Bronchial epithelial cell (primary cell): ENCODE measurements around the gene TGFBR1. TPM values are rescaled to one million over a fixed set of nuclear protein-coding genes. Genes with fewer than 3 reads are reported as not detected.

ENCODE experiments used
- DNase-seq: peaks from one replicate; pipeline ENCODE4 v3.0.0-alpha.2; 2010; ENCODE audit warnings: low read depth
- FAIRE-seq: peaks from 2 replicates; lab custom pipeline; 2011; peaks lifted over from hg19 to GRCh38; lab: Jason Lieb, UNC
- H3K27me3 ChIP-seq: 2 replicates; pipeline ENCODE4 v1.5.1; 2011; ENCODE audit warnings: low read length; ENCODE audit not compliant: control insufficient read depth, insufficient read depth
- H3K36me3 ChIP-seq: 2 replicates; pipeline ENCODE4 v1.5.1; 2011; ENCODE audit warnings: low read length; ENCODE audit not compliant: control insufficient read depth, insufficient read depth
- H3K4me3 ChIP-seq: 2 replicates; pipeline ENCODE4 v1.5.1; 2011; ENCODE audit warnings: mild to moderate bottlenecking, low read depth, low read length, control low read depth
- total RNA-seq: library from RNA; depleted of rRNA; stranded (reverse); fragments of >200 nt; gene quantifications from 2 replicates; pipeline ENCODE4 v1.2.1, GENCODE V29; 2014
- TF ChIP-seq, protein P1 (sequence below): IDR thresholded peaks from 2 replicates; pipeline ENCODE4 v1.5.1; 2011; ENCODE audit warnings: mild to moderate bottlenecking, moderate library complexity, low read length, control low read depth, inconsistent platforms; ENCODE audit not compliant: insufficient read depth, severe bottlenecking

TGFBR1 gene
- total RNA-seq, 1 donor from 2014 or later: 110 TPM

DNA sequence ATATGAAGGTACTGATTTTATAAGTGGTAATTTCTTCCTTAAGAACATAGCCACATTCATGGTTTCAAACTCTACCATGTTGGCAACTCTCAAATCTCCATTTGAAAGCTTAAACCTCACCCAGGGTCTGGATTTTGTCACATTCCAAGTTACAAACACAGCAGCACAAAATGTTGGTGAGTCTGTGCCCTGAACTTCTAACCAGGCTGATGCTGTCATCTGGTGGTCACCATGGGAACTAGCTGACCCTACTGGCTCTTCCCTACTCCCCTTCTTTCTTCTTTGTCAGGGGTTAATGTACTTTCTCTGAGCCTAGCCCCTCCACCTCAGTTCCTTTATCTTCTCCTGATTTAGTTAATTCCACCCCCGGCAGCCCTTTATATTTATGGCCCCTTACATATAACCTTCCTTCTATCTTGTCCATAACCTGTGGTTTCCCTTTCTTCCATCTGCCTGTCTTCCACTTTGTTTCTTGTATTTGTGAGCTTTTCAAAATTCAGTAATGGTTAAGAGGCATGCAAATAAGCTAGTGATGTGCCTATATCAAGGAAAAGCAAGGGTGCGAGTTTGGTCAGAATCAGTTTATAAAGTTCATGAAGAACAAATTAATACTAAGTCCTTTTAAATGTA lies 35.9 kb downstream of the TGFBR1 start:
- TF ChIP-seq, protein P1, sequence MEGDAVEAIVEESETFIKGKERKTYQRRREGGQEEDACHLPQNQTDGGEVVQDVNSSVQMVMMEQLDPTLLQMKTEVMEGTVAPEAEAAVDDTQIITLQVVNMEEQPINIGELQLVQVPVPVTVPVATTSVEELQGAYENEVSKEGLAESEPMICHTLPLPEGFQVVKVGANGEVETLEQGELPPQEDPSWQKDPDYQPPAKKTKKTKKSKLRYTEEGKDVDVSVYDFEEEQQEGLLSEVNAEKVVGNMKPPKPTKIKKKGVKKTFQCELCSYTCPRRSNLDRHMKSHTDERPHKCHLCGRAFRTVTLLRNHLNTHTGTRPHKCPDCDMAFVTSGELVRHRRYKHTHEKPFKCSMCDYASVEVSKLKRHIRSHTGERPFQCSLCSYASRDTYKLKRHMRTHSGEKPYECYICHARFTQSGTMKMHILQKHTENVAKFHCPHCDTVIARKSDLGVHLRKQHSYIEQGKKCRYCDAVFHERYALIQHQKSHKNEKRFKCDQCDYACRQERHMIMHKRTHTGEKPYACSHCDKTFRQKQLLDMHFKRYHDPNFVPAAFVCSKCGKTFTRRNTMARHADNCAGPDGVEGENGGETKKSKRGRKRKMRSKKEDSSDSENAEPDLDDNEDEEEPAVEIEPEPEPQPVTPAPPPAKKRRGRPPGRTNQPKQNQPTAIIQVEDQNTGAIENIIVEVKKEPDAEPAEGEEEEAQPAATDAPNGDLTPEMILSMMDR: peak; percentile 92
- FAIRE-seq (no peak), DNase-seq (peak; percentile 39)
- Histone ChIP-seq H3K27me3 (no peaks in the 10 kb centered on the region), H3K36me3 (peaks cover 7% of the 10 kb centered on the region), H3K4me3 (no peak overlapping the region)

DNA sequence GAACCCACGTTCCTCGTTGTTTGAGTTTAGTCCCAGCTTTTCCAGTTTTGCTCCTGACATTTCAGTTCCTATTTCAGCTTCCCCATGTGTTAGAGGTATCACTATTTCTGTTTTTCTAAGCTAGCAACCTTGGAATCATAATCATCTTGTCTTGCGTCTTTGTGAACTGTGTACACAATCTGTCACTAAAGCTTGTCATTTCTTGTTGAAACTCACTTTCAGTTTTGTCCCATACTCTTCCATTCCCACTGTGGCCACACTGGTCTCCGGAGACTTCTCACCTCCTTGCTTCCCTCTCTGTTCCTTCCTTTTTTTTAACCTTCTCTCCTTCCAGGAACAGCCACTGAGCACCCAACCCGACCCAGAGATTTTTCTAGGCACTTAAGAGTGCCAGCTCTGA lies 36.9 kb downstream of the TGFBR1 start:
- Histone ChIP-seq H3K4me3 (no peak overlapping the region), H3K27me3 (no peaks in the 10 kb centered on the region), H3K36me3 (peaks cover 8% of the 10 kb centered on the region)
- DNase-seq (no peak), FAIRE-seq (no peak)
- TF ChIP-seq, protein P1: no peak

DNA sequence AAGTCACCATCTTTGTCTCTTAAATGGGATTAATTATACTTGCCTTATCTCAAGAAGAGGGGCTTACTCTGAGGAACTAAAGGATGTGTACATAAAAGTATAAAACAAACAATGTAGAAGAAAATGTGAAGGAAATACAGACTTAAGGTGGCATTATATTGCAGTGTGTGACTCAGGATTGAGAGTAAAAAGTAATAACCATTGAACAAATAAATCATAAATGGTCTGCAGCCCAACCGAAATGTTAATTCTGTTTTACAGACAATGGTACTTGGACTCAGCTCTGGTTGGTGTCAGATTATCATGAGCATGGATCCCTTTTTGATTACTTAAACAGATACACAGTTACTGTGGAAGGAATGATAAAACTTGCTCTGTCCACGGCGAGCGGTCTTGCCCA lies 37.4 kb downstream of the TGFBR1 start:
- FAIRE-seq (no peak), DNase-seq (no peak)
- Histone ChIP-seq H3K27me3 (no peaks in the 10 kb centered on the region), H3K4me3 (no peak overlapping the region), H3K36me3 (peaks cover 9% of the 10 kb centered on the region)
- TF ChIP-seq, protein P1: no peak

DNA sequence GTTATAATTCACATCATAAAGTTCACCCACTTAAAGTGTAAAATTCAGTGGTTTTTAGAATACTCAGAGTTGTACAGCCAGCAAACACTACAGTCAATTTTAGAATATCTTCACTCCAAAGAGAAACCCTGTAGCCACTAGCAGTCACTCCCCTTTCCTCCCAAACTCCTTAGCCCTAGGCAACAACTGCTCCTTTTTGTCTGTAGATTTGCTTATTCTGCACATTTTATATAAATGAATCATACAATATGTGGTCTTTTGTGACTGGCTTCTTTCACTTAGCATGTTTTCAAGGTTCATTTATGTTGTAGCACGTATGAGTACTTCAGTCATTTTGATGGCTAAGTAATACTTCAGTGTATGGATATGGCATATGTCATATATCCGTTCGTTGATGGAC lies 38.7 kb downstream of the TGFBR1 start:
- FAIRE-seq: no peak
- DNase-seq: peak; percentile 29
- Histone ChIP-seq H3K4me3 (no peak overlapping the region), H3K36me3 (peaks cover 9% of the 10 kb centered on the region), H3K27me3 (no peaks in the 10 kb centered on the region)
- TF ChIP-seq, protein P1: no peak

DNA sequence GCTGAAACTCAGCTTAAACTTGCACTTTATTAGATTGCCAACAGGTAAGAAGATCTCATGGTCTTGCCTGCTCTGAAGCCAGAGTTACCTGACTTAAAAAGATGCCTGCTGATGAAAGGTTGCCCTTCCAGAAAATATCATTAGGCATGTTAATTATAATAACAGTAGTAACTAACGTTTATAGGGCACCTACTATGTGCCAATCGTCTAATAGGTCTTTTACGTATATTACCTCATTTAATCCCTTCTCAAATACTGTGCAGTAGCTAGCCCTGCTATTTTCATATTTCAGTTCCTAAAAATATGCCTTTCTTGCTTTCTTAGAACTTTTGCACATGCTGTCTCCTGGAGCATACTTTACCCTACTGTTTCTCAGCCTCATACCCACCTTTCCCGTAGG lies 40.1 kb downstream of the TGFBR1 start:
- TF ChIP-seq, protein P1: no peak
- no peaks in the 10 kb centered on the region for H3K27me3 ChIP-seq
- H3K4me3 ChIP-seq: no peak overlapping the region
- FAIRE-seq (no peak), DNase-seq (no peak)
- peaks cover 9% of the 10 kb centered on the region for H3K36me3 ChIP-seq

DNA sequence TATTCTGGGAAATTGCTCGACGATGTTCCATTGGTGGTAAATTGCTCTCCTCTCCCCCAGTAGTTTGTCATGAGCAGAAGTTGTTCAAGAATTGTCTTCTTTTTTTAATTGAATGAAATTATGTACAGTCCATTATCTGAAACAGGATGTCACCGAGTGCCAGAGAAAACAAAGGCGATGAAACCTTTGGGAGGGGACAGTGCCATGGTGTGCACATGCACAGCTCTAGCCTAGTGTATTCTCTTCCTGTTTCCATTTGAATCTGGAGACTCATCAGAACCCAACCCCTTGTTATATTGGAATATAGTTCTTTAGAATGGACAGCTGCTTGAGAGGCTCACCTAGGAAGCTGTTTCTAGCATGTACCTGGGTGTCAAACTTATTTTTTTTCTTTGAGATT lies 41.7 kb downstream of the TGFBR1 start:
- no peak for FAIRE-seq
- TF ChIP-seq, protein P1: no peak
- H3K36me3 ChIP-seq: peaks cover 9% of the 10 kb centered on the region

More for the DNA sequence above, 41.7 kb downstream of the TGFBR1 start:
- Histone ChIP-seq H3K4me3 (no peak overlapping the region), H3K27me3 (no peaks in the 10 kb centered on the region)
- no peak for DNase-seq
